ENCODE measurements around the gene PIGW. TPM values are rescaled to one million over a fixed set of nuclear protein-coding genes. Genes with fewer than 3 reads are reported as not detected.

PIGW gene, protein sequence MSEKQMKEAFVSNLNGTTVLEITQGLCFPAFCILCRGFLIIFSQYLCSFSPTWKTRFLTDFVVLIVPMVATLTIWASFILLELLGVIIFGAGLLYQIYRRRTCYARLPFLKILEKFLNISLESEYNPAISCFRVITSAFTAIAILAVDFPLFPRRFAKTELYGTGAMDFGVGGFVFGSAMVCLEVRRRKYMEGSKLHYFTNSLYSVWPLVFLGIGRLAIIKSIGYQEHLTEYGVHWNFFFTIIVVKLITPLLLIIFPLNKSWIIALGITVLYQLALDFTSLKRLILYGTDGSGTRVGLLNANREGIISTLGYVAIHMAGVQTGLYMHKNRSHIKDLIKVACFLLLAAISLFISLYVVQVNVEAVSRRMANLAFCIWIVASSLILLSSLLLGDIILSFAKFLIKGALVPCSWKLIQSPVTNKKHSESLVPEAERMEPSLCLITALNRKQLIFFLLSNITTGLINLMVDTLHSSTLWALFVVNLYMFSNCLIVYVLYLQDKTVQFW
- 22.6 and 23.4 TPM in 2 replicates for total RNA-seq (2014; rRNA removed; shearing (Covaris generic))

DNA sequence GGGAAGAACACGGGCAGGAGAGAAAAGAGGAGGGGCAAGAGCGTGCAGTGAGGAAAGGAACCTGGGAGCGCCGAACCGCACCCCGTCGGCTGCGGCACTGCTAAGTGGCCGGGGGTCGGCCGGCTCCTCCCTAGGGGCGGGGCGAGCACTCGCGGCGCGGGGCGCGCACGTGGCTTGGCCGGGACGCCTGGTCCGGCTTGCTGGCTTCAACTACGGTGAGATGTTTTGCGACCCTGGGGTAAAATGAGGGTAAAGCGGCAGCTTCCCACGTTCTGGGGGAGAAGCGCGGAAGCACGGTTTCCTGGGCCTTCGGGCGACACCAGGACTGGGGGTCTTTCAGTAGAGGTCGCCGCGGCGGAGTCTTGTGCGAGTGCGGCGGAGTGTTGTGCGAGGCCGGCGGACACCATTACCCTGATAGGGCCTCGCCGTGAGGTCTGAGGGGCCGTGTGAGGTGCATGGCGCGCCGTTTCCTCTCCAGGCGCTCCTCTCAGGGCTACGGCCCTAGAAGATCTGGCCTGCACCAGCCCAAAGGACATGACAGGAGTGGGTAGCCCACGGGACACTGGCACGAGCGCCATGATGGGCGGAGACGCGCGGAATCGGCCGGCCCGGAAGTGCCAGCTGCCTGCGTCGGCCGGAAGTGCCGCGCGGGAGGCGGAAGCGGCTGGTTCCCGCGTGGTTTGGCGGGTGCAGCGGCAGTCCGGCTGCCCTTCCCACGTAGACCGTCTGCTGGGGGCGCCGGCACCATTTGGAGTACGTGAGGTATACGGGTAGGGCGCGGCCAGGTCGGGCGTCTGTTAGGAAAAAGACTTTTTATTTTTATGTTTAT is at the start of gene PIGW, which contains the start of gene MYO19:
Gene PIGW (plus strand): TSS at position 148 of the 829 bp plus-strand sequence. CDS start 2,115 bp downstream, outside the sequence.
Gene MYO19 (minus strand): TSS at position 29 of the 829 bp plus-strand sequence. CDS start 2,330 bp downstream, outside the sequence.
- H3K27me3 ChIP-seq: no peaks in the 10 kb centered on the region
- peak within 1 kb of the TSS; percentile 95 for H3K4me3 ChIP-seq
- H3K36me3 ChIP-seq: peaks cover 53% of the 10 kb centered on the region
- no peaks in the 10 kb centered on the region for H3K9me3 ChIP-seq (replicated peaks)
- H3K27ac ChIP-seq: peak within 1 kb of the TSS; percentile 99
- DNase-seq: peak; percentile 94
- H3K4me1 ChIP-seq: no peaks in the 10 kb centered on the region

- H3K36me3 ChIP-seq: peaks cover 11% of the 10 kb centered on the region
- no peak overlapping the region for H3K4me3 ChIP-seq
- H3K27me3 ChIP-seq: no peaks in the 10 kb centered on the region
- H3K9me3 ChIP-seq (replicated peaks): no peaks in the 10 kb centered on the region
- H3K4me1 ChIP-seq: no peaks in the 10 kb centered on the region; the same call in 1 of the 2 replicates
- DNase-seq: no peak
- no peak overlapping the region for H3K27ac ChIP-seq
These were observed 49.8 kb upstream of the PIGW start for GRCh38 chr17:36485027-36485426.

DNA sequence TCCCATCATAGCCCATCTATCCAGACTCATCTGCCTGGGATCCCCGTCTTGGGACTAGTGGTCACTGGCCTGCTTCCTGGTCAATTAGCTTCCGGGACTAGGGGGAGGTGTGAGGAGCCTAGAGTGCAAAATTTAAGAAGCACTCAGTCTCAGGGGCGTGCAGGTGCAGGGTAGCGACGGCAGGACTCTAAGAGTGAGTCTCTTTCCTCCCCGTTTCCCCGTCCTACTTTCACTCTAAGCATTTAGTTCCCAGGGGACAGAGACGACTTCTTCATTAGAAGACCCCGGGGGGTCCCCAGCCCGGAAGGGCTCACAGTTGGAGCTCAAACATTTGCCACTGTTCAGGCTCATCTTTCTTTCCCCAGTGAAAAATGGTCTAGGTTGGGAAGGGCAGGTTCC is 49.0 kb upstream of the PIGW start:
- Histone ChIP-seq H3K27ac (no peak overlapping the region), H3K4me3 (peak overlapping the region; percentile 80), H3K9me3 (replicated peaks) (no peaks in the 10 kb centered on the region), H3K36me3 (peaks cover 17% of the 10 kb centered on the region), H3K4me1 (no peaks in the 10 kb centered on the region; the same call in 1 of the 2 replicates), H3K27me3 (no peaks in the 10 kb centered on the region)
- DNase-seq: no peak

- H3K9me3 ChIP-seq (replicated peaks): no peaks in the 10 kb centered on the region
- peak within 1 kb of the TSS; percentile 80 for H3K4me3 ChIP-seq
- no peaks in the 10 kb centered on the region for H3K27me3 ChIP-seq
- H3K4me1 ChIP-seq: no peaks in the 10 kb centered on the region; the same call in 1 of the 2 replicates
- H3K27ac ChIP-seq: peak within 1 kb of the TSS; percentile 73
- peak; percentile 93 to 96 for DNase-seq
- H3K36me3 ChIP-seq: peaks cover 17% of the 10 kb centered on the region
These were observed 48.3 kb upstream of the PIGW start, which contains the start of gene ZNHIT3 for GRCh38 chr17:36486204-36487194. Gene ZNHIT3 (plus strand): TSS chr17:36486681. CDS start chr17:36486700, 19 bp downstream.

DNA sequence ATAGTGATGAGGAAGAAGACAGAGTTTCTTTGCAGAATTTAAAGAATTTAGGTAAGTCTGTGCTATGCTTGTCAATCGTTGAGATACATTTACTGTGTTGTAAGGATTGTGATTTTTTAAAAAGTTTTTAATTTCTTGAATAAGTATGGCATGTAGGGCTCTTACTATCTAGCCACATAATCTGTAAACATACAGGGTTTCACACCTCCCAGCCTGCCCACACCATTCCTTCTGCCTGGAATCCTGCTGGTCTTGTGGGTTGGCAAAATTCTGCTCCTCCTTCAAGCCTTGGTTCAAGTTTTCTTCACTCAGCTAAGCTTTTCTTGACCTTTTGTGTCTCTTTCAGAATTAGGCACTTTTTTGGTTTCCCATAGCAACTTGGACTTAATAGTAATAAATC is 40.8 kb upstream of the PIGW start:
- no peaks in the 10 kb centered on the region for H3K4me1 ChIP-seq
- DNase-seq: no peak
- H3K27ac ChIP-seq: no peak overlapping the region
- H3K27me3 ChIP-seq: no peaks in the 10 kb centered on the region
- H3K36me3 ChIP-seq: peaks cover 72% of the 10 kb centered on the region
- no peaks in the 10 kb centered on the region for H3K9me3 ChIP-seq (replicated peaks)
- H3K4me3 ChIP-seq: no peak overlapping the region

DNA sequence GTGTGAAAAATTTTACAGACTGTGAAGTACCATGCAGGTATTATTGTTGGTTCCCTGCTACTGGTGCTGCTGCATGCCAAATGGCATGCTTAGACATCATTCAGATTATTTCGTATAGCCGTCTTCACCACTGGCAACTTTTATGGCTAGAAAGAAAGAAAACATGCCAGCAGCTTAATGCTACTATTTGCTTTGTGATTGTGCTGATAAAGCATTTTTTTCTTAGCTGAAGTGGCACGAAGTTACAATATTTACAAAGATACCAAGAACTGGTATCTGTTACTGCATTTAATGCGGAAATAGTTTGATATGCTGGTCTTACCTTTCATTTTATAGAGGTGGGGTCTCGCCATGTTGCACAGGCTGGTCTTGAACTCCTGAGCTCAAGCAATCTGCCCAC is 40.1 kb upstream of the PIGW start:
- no peaks in the 10 kb centered on the region for H3K27me3 ChIP-seq
- H3K4me1 ChIP-seq: no peaks in the 10 kb centered on the region
- no peak for DNase-seq
- H3K4me3 ChIP-seq: no peak overlapping the region
- no peaks in the 10 kb centered on the region for H3K9me3 ChIP-seq (replicated peaks)
- H3K36me3 ChIP-seq: peaks cover 71% of the 10 kb centered on the region
- no peak overlapping the region for H3K27ac ChIP-seq

- no peak overlapping the region for H3K27ac ChIP-seq
- no peaks in the 10 kb centered on the region for H3K27me3 ChIP-seq
- DNase-seq: no peak
- H3K36me3 ChIP-seq: peaks cover 68% of the 10 kb centered on the region
- H3K9me3 ChIP-seq (replicated peaks): no peaks in the 10 kb centered on the region
- H3K4me3 ChIP-seq: no peak overlapping the region
- no peaks in the 10 kb centered on the region for H3K4me1 ChIP-seq
These were observed 39.7 kb upstream of the PIGW start for GRCh38 chr17:36495076-36495578.

GRCh38 chr17:36496018-36496789 is 38.6 kb upstream of the PIGW start:
- no peaks in the 10 kb centered on the region for H3K27me3 ChIP-seq
- H3K9me3 ChIP-seq (replicated peaks): no peaks in the 10 kb centered on the region
- no peaks in the 10 kb centered on the region for H3K4me1 ChIP-seq
- DNase-seq: no peak
- no peak overlapping the region for H3K4me3 ChIP-seq
- peaks cover 68% of the 10 kb centered on the region for H3K36me3 ChIP-seq
- H3K27ac ChIP-seq: no peak overlapping the region

- DNase-seq: no peak
- Histone ChIP-seq H3K9me3 (replicated peaks) (no peaks in the 10 kb centered on the region), H3K4me3 (no peak overlapping the region), H3K27ac (no peak overlapping the region), H3K27me3 (no peaks in the 10 kb centered on the region), H3K4me1 (no peaks in the 10 kb centered on the region), H3K36me3 (peaks cover 64% of the 10 kb centered on the region)
These were observed 36.6 kb upstream of the PIGW start for GRCh38 chr17:36498155-36498554.

DNA sequence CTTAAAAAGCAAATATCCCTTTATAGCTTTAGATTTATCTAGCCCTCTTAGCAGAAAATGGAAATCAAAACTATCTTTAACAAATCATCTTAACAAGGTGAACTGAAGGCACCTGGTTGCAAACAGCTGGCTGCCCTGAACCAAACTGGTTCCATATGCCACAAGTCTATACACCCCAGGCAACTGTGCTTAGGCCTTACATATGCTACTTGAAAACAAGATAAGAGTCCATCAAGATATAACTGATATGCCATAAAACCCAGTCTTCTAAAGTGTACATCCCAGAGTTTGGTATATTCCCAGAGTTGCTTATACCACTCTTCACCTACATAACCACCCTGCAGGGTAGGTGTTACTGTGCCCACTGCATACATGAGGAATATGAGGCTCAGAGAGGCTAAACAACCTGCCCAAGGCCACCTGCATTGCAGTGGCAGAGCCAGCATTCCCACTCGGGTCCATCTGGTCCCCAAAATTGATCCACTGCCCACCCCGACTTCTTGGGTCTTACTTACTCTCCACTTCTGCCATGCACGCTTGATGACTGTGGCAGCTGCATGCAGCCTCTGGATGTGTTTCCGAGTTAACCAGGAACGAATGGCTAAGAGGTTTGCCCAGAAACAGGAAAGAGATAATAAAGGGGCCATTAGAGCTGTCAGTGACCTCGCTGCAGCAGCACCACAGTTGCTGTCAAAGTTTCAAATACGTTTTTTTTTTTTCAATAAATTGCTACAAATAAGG is 36.1 kb upstream of the PIGW start:
- H3K9me3 ChIP-seq (replicated peaks): no peaks in the 10 kb centered on the region
- H3K27ac ChIP-seq: no peak overlapping the region
- no peak overlapping the region for H3K4me3 ChIP-seq
- no peaks in the 10 kb centered on the region for H3K4me1 ChIP-seq
- H3K27me3 ChIP-seq: no peaks in the 10 kb centered on the region
- H3K36me3 ChIP-seq: peaks cover 59% of the 10 kb centered on the region
- no peak for DNase-seq

- H3K4me1 ChIP-seq: no peaks in the 10 kb centered on the region
- H3K4me3 ChIP-seq: no peak overlapping the region
- no peaks in the 10 kb centered on the region for H3K9me3 ChIP-seq (replicated peaks)
- H3K36me3 ChIP-seq: peaks cover 52% of the 10 kb centered on the region
- DNase-seq: no peak
- H3K27me3 ChIP-seq: no peaks in the 10 kb centered on the region
- H3K27ac ChIP-seq: no peak overlapping the region
These were observed 34.0 kb upstream of the PIGW start for GRCh38 chr17:36500745-36501225.

DNA sequence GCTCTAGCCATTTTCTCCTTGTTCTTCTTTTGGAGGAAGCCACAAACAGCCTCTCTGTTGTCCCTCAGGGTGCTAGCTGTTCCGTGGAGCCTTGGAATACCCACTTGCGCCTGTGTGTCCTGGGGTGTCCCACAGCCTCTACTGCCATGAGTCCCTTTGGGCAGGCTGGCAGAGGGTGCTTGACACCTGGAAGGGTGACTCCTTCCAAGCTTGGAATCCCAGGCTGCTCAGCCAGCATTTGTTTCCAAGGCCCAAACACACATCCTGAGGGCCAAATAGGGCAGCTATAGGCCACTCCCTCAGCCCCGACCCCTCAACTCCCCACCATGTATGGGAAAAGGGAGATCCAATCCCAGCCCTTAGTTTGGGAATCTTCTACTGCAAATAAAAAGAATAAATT is 33.4 kb upstream of the PIGW start:
- Histone ChIP-seq H3K9me3 (replicated peaks) (no peaks in the 10 kb centered on the region), H3K4me1 (no peaks in the 10 kb centered on the region), H3K27ac (no peak overlapping the region), H3K36me3 (peaks cover 49% of the 10 kb centered on the region), H3K4me3 (no peak overlapping the region), H3K27me3 (no peaks in the 10 kb centered on the region)
- no peak for DNase-seq
